HG02763 (cell line): ENCODE measurements around the gene MPRIP.

Experiments used
- ATAC-seq: cut with Tn5 transposase; IDR thresholded peaks from one replicate; pipeline ENCODE4 v1.9.1; 2021; ENCODE audit warnings: mild to moderate bottlenecking, moderate library complexity; ENCODE audit not compliant: unreplicated experiment

The MPRIP gene

GRCh38 chr17:17227608-17228520 is 185.6 kb downstream of the MPRIP start:
- ATAC-seq: no peak

GRCh38 chr17:17228521-17229279 is 186.4 kb downstream of the MPRIP start:
- no peak for ATAC-seq

- no peak for ATAC-seq
These were observed 187.4 kb downstream of the MPRIP start for GRCh38 chr17:17229416-17230384.

- no peak for ATAC-seq
These were observed 189.5 kb downstream of the MPRIP start for GRCh38 chr17:17231621-17232302.

GRCh38 chr17:17232303-17232621 is 190.0 kb downstream of the MPRIP start:
- no peak for ATAC-seq

GRCh38 chr17:17235212-17236174 is 193.2 kb downstream of the MPRIP start:
- no peak for ATAC-seq

- no peak for ATAC-seq
These were observed 194.2 kb downstream of the MPRIP start for GRCh38 chr17:17236295-17237025.

- ATAC-seq: peak; percentile 81
These were observed 195.0 kb downstream of the MPRIP start, which contains the start of gene FLCN for GRCh38 chr17:17237026-17237799. TSS of gene FLCN (minus strand) at chr17:17237168. CDS start at chr17:17228137, 9,031 bp downstream.

- ATAC-seq: no peak
These were observed 197.6 kb downstream of the MPRIP start for GRCh38 chr17:17239832-17240231.

GRCh38 chr17:17241656-17242055 is 199.4 kb downstream of the MPRIP start:
- ATAC-seq: no peak

GRCh38 chr17:17242246-17242645 is 200.0 kb downstream of the MPRIP start:
- no peak for ATAC-seq
